C4-2B (cell line): Measurements from ENCODE around the gene RND1.

Source experiments
- ZFX ChIP-seq: fragments of 450-650 bp; IDR thresholded peaks from 2 replicates; pipeline ENCODE4 v1.6.1; 2017
- TF ChIP-seq, protein P1 (sequence below): fragments of 450-650 bp; conservative IDR thresholded peaks from 2 replicates; pipeline ENCODE4 v1.5.1; 2017; ENCODE audit warnings: mild to moderate bottlenecking

DNA sequence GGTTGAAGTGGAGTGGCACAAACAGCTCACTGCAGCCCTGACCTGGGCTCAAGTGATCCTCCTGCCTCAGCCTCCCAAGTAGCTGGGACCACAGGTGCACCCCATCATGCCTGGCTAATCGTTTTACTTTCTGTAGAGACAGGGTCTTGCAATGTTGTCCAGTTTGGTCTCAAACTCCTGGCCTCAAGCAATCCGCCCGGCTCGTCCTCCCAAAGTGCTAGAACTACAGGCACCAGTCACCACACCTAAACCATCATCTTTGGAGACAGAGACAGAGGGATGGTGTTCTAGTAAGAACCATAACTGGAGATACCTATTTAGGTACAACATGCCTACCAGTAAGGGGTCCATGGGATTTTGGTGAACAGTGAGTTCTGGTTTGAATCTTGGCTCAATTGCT lies 11.2 kb downstream of the RND1 start:
- TF ChIP-seq, protein P1, sequence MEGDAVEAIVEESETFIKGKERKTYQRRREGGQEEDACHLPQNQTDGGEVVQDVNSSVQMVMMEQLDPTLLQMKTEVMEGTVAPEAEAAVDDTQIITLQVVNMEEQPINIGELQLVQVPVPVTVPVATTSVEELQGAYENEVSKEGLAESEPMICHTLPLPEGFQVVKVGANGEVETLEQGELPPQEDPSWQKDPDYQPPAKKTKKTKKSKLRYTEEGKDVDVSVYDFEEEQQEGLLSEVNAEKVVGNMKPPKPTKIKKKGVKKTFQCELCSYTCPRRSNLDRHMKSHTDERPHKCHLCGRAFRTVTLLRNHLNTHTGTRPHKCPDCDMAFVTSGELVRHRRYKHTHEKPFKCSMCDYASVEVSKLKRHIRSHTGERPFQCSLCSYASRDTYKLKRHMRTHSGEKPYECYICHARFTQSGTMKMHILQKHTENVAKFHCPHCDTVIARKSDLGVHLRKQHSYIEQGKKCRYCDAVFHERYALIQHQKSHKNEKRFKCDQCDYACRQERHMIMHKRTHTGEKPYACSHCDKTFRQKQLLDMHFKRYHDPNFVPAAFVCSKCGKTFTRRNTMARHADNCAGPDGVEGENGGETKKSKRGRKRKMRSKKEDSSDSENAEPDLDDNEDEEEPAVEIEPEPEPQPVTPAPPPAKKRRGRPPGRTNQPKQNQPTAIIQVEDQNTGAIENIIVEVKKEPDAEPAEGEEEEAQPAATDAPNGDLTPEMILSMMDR: no peak
- TF ChIP-seq ZFX: no peak
